CD8-positive, alpha-beta memory T cell (primary cell): Measurements from ENCODE around the gene ALKBH3. TPM values are rescaled to one million over a fixed set of nuclear protein-coding genes. Genes with fewer than 3 reads are reported as not detected.

Experiments
- polyA plus RNA-seq: library from polyadenylated mRNA; unstranded; fragments of 300-500 nt; fragmentation: Illumina TruSeq; gene quantifications from one replicate; pipeline ENCODE4 v1.2.3, GENCODE V29; 2021
- total RNA-seq, 2 experiments: library from RNA; stranded (reverse); gene quantifications; one replicate each; pipeline ENCODE4 v1.2.3, GENCODE V29; 2021

Gene ALKBH3
- total and polyA plus RNA-seq, 3 experiments from 2014 or later: 38.3 to 51.5 (median 51.1) TPM

Other genes with a start within 250 kb of the ALKBH3 start
- gene HSD17B12, start 200.1 kb upstream of the ALKBH3 start, total RNA-seq: 10 to 100 TPM; 32.3 to 37.1 TPM
- gene HSD17B12, start 200.1 kb upstream of the ALKBH3 start, polyA plus RNA-seq: 26.3 TPM
- under 1 TPM; 0.29 to 0.31 TPM for gene C11orf96, start 61.8 kb downstream of the ALKBH3 start, total RNA-seq
- gene C11orf96, start 61.8 kb downstream of the ALKBH3 start, polyA plus RNA-seq: not detected
- gene ACCSL, start 167.2 kb downstream of the ALKBH3 start, total RNA-seq: not detected
- not detected for gene ACCSL, start 167.2 kb downstream of the ALKBH3 start, polyA plus RNA-seq
- 1 to 10 TPM; 2.7 to 3.3 TPM for gene ACCS, start 185.4 kb downstream of the ALKBH3 start, total RNA-seq
- gene ACCS, start 185.4 kb downstream of the ALKBH3 start, polyA plus RNA-seq: 0.60 TPM
- gene EXT2, start 214.8 kb downstream of the ALKBH3 start, total RNA-seq: 10 to 100 TPM; 37.4 to 38.5 TPM
- gene EXT2, start 214.8 kb downstream of the ALKBH3 start, polyA plus RNA-seq: 46.6 TPM